ENCODE results near the gene BICC1.

GRCh38 chr10:58547963-58548362, 35.3 kb downstream of the BICC1 start:
- TF ChIP-seq CTCF (IDR thresholded peaks at IDR 0.05) (no peak), POLR2A (IDR thresholded peaks at IDR 0.05) (no peak)
